DMS153 (cell line): Measurements from ENCODE around the gene TAF9B.
A peak's percentile ranks its signal among the peaks of the same experiment; 100 is the strongest.
"Not testable (repeated sequence)": the region's sequence is repeated elsewhere in the genome, so short reads cannot be mapped to it uniquely, and the experiment has no call there.

ENCODE experiments used
- DNase-seq: peaks from one replicate; lab custom pipeline; 2025; lab: John Stamatoyannopoulos, UW

TAF9B gene

GRCh38 chrX:78116365-78116764 is 23.1 kb downstream of the TAF9B start:
- DNase-seq = no peak

GRCh38 chrX:78111140-78111931 is 28.1 kb downstream of the TAF9B start:
- no peak for DNase-seq

- no peak for DNase-seq
Observed at GRCh38 chrX:78109458-78109857, 30.0 kb downstream of the TAF9B start.

- DNase-seq = no peak
Observed at GRCh38 chrX:78106651-78106986, 32.8 kb downstream of the TAF9B start.

- DNase-seq = no peak
Observed at GRCh38 chrX:78105944-78106650, 33.4 kb downstream of the TAF9B start.

- no peak for DNase-seq
Observed at GRCh38 chrX:78104447-78105176, 34.8 kb downstream of the TAF9B start.

- DNase-seq = peak; percentile 94
Observed at GRCh38 chrX:78103623-78104446, 35.6 kb downstream of the TAF9B start, which contains the start of gene PGK1. Gene PGK1, plus strand, starts transcription at chrX:78104248. Its CDS starts 93 bp downstream, at chrX:78104341.

GRCh38 chrX:78103001-78103622 is 36.3 kb downstream of the TAF9B start:
- no peak for DNase-seq

GRCh38 chrX:78102091-78102490 is 37.4 kb downstream of the TAF9B start:
- DNase-seq = no peak

- no peak for DNase-seq
Observed at GRCh38 chrX:78098108-78098507, 41.3 kb downstream of the TAF9B start.

GRCh38 chrX:78092296-78092695 is 47.2 kb downstream of the TAF9B start:
- no peak for DNase-seq

- DNase-seq = not testable (repeated sequence)
Observed at GRCh38 chrX:78081413-78081812, 58.0 kb downstream of the TAF9B start.
